HFF-Myc (cell line): ENCODE data around the gene AMOT.

Experiments
- DNase-seq: peaks from one replicate; pipeline ENCODE4 v3.0.0-alpha.2; 2011; ENCODE audit warnings: low read depth; ENCODE audit errors: extremely low read depth
- H3K4me3 ChIP-seq: replicated peaks from 2 replicates; pipeline ENCODE4 v1.5.1; 2011; ENCODE audit warnings: low read depth, mild to moderate bottlenecking, control low read depth, low read length
- TF ChIP-seq, protein P1 (sequence below): IDR thresholded peaks from 2 replicates; pipeline ENCODE4 v1.5.1; 2012; ENCODE audit warnings: mild to moderate bottlenecking, low read depth, low read length, control low read depth; ENCODE audit errors: missing control alignments

AMOT gene

DNA sequence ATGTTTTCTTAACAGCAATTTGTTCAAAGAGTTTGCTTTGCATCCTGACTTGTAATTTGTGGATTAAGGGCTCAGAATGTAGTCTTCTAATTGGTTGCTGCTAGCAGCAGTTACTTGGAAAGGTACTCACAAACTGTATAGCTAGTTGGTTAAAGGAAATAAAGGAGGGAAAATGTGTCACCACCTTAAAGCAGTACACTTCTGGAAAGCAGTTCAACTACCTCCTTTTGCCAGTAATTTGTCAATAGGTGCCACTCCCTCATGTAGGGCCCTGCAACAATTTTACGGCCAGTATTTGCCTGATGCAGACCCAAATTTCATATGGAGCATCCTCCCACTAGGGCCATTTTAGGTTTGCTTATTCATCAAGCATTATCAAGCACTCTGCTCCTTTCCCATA is 20.8 kb downstream of the AMOT start:
- no peak overlapping the region for H3K4me3 ChIP-seq
- TF ChIP-seq, protein P1, sequence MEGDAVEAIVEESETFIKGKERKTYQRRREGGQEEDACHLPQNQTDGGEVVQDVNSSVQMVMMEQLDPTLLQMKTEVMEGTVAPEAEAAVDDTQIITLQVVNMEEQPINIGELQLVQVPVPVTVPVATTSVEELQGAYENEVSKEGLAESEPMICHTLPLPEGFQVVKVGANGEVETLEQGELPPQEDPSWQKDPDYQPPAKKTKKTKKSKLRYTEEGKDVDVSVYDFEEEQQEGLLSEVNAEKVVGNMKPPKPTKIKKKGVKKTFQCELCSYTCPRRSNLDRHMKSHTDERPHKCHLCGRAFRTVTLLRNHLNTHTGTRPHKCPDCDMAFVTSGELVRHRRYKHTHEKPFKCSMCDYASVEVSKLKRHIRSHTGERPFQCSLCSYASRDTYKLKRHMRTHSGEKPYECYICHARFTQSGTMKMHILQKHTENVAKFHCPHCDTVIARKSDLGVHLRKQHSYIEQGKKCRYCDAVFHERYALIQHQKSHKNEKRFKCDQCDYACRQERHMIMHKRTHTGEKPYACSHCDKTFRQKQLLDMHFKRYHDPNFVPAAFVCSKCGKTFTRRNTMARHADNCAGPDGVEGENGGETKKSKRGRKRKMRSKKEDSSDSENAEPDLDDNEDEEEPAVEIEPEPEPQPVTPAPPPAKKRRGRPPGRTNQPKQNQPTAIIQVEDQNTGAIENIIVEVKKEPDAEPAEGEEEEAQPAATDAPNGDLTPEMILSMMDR: no peak
- no peak for DNase-seq

DNA sequence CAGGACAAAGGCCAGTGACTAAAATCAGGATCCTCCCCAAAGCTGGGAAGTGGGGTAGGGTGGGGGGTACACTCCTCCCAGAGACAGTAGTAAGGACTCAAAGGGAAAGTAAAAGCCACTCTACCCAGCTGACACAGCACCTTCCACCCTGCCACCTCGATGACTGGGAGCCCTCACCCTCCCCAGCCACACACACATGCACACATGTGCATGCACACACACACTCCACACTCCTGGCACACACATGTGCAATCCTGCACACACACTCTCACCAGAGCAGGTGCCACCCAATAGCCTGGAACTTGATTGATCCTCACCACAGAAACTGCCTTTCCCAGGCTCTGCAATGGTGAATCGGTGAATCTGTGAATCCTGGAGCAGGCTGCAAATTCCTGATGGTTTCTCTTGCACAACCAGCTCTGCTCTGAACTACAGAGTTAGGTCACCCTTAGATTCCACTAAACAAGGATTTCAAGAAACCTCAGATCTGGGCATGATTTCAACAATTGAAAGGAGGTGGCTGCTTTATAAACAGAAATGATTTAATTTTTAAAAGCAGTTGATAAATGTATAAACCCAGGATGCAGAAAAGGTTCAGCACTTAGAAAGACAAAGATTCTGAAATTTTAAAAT is 21.5 kb downstream of the AMOT start:
- no peak overlapping the region for H3K4me3 ChIP-seq
- no peak for DNase-seq
- TF ChIP-seq, protein P1: no peak

DNA sequence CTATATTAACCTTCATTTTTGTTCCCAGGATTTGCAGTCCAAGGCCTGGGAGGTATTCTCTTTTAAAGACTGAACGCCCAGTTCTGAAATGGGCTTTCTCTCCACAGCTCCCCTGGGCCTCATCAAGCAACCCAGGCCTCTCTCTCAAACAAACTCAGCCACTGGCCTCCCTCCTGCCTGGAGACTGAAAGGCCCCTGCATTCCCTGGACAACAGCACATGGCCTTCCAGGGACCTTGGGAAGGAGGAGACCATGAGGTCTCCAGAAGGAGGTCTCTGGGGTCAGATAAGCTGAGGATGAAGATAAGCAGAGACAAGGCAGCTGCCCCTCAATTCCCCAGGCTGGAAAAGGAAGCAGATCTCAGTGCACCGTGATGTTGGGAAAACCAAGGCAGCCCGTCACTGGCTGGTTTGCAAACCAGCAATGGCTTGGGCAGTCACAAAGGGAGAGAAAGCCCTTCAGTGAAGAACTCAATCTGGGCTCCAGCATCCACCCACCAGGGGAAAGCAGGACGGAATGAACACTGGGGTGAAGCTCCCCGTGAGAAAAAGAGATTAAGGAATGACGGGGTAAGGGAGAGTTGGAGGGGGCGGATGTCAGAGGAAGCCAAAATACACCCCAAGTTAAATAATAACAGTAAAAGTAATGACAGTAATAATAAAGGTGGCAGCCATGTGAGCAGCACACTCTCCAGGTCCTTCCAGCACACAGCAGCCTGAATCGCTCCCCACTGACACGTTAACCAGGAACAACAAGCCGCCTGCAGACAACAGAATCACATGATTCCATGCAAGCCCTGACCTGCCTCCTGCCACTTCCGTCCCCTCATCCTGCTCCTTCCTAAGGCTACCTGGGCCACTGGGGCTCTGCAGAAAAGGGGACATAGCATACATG is 22.3 kb downstream of the AMOT start:
- DNase-seq: no peak
- H3K4me3 ChIP-seq: no peak overlapping the region
- TF ChIP-seq, protein P1: no peak

DNA sequence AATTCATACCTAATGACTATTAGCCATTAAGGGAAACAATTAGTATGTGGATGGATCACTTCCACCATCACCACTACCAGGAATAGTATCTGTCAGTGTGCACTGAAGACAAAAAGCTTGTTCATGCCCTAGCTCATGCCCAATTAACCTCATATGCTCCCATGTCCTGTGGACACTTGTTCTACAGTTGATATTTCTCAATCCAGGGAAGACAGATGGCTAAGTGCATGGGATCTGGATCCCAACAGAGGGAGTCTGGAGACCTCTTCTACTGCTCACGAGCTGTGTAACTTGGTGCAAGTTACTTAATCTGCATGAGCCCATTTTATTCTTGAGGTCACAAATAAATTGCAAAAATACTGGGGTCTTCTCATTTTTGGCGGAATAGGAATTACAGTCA is 23.7 kb downstream of the AMOT start:
- H3K4me3 ChIP-seq: no peak overlapping the region
- no peak for DNase-seq
- TF ChIP-seq, protein P1: no peak

DNA sequence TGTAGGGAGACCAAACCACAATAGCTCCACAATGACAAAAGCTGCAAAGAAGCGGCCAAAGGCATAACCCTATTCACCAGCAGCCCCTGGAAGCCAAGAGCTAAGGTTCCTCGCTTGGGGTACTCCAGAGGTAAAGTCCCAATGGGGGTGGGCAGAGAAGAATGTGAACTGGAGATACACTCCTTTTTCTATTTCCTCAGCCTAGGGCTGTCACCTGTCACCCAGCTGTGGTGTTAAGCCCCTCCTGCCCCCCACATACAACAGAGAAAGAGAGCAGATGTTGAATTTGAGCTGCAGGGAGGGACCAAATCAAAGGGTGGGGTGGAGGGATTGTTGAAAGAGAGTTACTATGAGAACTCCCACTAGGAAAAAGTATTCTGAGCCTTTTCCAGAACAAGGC is 26.1 kb downstream of the AMOT start:
- TF ChIP-seq, protein P1: no peak
- no peak for DNase-seq
- no peak overlapping the region for H3K4me3 ChIP-seq

DNA sequence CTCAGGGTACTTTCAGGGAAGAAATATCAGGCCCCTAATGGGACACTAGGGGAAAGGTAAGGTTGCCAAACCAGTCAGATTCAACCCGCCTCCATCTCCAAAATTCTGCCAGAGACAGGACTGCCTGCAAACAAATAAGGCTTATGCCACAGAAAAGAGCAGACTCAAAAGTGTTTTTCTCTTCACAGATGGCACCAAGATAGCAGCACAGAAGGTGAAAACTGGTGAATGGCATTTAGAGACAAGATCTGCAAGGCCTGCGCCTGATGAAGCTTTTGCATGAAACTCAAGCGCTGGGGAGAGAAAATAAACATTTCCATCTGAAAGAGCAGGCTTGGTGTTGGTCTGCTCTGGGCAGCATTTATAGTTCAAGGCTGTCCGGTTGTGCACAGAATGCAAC is 27.9 kb downstream of the AMOT start:
- DNase-seq: no peak
- TF ChIP-seq, protein P1: no peak
- no peak overlapping the region for H3K4me3 ChIP-seq
